ENCODE data around the gene KYNU.
A peak's percentile ranks its signal among the peaks of the same experiment; 100 is the strongest.
"Not testable (repeated sequence)": the region's sequence is repeated elsewhere in the genome, so short reads cannot be mapped to it uniquely, and the experiment has no call there.

The KYNU gene

DNA sequence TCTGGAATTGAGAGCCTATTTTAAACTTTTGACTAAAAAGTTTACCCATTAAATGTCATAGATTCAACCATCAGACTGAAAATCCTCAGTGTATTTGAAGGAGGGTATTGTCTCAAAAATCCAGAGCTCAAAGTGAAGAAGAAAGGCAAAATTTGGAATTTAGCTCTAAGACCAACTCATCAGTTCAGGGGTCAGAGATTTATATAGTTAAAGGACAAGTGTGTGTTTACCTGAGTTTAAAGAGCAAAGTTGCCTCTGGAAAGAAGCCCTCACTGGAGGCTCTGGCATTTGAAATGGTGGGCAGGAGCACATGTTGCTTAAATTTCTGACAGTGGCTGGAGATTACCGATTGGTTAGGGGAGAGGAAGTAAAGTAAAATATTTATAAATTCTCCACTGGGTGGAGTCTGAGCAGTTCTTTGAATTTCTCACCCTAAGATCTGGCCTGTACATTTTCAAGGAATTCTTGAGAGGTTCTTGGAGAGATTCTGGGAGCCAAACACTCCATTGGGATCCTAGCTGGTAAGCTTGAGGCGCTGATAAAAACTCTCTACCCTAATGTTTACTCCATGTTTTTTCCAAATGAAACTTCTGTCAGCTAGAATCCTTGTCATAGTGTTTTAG lies at the start of gene KYNU:
KYNU (plus strand) TSS at position 449 of the 623 bp plus-strand sequence. CDS start 7,704 bp downstream, outside the sequence.
- H3K4me3 ChIP-seq (ENCODE audit: low read length): peak within 1 kb of the TSS; percentile 87
- TF ChIP-seq ZNF274 (IDR thresholded peaks at IDR 0.05; ENCODE audit: low read depth, low read length): no peak

DNA sequence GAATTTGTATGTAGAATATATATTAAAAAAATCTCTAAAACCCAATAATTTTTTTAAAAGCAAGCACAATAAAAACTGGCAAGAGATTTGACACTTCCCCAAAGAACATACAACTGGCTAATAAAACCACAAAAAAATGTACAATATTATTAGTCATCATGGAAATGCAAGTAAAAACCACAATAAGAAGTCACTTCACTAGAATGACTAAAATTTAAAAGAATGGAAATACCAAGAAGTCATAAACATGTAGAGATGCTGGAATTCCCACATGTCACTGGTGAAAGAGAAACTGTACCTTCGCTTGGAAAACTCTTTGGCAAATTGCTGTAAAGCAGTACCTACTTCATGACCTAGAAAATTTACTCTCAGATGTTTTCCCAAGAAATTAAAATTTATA lies 43.4 kb upstream of the KYNU start:
- H3K4me3 ChIP-seq (ENCODE audit: low read length): no peak overlapping the region
- no peak for TF ChIP-seq ZNF274 (IDR thresholded peaks at IDR 0.05; ENCODE audit: low read depth, low read length)

DNA sequence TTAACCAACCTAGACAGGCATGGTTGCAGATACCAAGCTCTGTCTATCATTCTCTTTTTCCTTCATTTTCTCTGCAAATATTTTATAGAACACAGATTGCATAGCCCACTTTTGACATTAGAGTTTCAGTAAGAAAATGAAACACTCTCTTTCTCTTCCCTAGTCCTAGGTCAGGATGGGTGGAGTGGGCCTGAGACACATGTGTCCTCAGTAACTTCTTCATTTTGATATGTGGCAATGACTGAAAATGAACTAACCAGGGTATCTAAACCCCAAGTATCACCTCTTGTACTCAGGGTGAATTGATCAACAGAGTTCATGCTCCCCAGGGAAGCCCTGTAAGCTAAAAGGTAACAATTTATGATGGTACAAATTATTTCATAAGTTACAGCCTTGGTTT lies 37.0 kb upstream of the KYNU start:
- no peak for TF ChIP-seq ZNF274 (IDR thresholded peaks at IDR 0.05; ENCODE audit: low read depth, low read length)
- H3K4me3 ChIP-seq (ENCODE audit: low read length): no peak overlapping the region

DNA sequence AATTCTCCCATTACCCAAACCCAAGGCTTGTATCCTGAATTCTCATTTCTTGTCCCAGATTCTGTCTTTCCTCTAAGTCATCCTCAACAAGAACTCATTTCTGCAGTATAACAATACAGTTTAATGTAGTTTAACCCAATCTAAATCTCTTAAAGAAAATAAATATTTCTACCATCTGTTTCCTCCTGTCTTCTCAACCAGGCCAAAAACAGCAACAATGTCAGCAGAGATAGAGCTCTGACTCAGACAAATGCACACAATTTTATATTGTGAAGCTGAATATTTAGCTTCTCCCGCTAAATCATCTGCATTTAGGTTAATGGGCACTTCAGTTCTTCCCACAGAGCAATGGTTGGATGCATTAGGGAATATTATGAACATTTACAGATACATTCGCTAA lies 35.7 kb upstream of the KYNU start:
- TF ChIP-seq ZNF274 (IDR thresholded peaks at IDR 0.05; ENCODE audit: low read depth, low read length): no peak
- H3K4me3 ChIP-seq (ENCODE audit: low read length): no peak overlapping the region

DNA sequence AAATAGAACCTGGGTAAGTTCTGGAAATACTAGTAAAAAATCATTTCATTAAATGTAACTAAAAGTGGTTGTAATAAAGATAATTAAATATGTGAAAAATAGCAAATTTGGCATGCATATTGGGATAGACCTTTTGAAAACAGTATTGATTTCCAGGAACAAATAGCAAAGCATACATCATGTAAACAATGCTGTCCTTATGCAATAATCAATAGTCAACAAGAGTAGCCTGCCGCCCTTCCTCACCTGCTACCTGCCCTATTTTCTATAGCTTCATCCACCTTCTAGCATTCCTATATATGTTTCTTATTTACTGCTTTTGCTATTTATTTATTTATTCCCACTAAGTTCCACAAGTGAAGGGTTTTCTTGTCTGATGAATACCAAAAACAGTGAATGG lies 35.1 kb upstream of the KYNU start:
- no peak for TF ChIP-seq ZNF274 (IDR thresholded peaks at IDR 0.05; ENCODE audit: low read depth, low read length)
- H3K4me3 ChIP-seq (ENCODE audit: low read length): no peak overlapping the region

DNA sequence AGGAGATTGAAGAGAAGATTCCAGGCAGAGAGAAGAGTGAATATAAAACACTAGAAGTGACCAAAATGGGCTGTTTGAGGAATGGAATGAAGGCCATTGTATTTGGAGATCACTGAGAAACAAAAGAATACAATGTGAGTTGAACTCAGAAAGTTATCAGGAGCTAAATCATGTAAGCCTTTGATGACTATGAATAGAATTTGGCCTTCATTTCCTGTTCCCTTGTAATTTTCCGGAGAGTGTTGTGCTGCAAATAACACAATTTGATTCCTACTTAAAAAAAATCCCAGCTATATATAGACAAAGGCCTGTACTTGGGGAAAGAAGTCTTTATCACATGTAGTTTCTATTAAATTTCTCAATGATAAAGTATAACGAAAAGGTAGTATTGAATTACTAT lies 33.7 kb upstream of the KYNU start:
- TF ChIP-seq ZNF274 (IDR thresholded peaks at IDR 0.05; ENCODE audit: low read depth, low read length): no peak
- H3K4me3 ChIP-seq (ENCODE audit: low read length): no peak overlapping the region

DNA sequence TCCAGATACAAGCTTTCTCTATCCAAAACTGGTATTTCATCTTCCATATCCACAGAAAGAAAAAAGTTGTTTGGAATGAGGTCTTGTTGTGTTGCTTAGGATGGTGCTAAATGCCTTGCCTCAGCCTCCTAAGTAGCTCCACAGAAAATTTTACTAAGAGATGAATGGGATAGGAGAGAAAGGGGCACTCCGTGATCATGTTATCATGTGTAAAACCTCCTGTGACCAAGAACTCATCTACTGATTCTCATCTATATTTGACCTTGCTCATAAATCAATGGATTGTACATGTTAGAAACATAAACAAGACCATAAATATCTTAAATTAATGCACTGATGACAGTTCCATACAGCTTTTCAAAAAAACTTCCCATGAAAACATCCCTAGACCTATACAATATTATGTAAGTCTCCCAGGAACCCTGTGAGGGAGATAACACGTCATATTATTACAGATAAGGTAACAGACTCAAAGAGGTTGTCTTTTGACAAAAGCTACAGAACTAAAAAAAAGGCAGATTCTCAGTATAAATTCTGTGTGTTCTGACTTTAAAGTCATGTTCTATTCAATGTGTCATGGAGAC lies 29.3 kb upstream of the KYNU start:
- TF ChIP-seq ZNF274 (IDR thresholded peaks at IDR 0.05; ENCODE audit: low read depth, low read length): no peak
- no peak overlapping the region for H3K4me3 ChIP-seq (ENCODE audit: low read length)

DNA sequence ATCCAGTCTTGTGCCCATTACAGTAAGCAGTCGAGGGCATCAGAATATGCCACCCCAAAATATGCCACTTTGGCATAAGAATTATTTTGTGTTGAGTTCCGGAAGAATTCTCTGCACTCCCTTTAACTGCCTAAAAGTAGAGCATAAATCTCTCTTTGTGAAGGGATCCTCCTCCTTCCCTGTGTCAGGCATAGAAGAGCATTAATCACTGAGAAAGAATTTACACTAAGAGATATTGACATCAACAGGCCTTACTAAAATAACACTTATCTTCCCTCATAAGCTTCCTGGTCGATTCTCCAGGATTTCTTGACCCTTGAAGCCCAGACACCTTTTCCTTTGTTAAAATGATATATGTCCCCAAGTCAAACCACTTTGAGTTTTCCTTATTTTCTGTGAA lies 27.6 kb upstream of the KYNU start:
- TF ChIP-seq ZNF274 (IDR thresholded peaks at IDR 0.05; ENCODE audit: low read depth, low read length): no peak
- no peak overlapping the region for H3K4me3 ChIP-seq (ENCODE audit: low read length)

DNA sequence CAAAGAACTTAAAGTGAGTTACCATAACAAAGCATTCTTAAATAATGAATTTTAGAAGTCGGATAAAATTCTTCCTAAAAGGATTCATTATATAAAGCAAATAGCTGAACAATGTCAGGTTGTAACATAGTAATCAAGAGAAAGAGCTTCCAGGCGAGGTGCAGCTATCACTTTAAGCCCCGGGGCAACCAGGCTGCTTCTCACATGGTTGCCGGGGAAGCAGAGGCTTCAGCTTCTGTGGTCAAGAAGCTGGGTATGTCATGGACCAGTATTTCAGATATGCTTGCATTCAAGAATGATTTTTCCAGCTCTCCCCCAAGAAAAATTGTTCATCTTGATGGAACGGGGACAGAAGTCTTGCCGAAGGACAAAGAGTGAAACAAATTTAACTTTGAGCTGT lies 23.6 kb upstream of the KYNU start:
- H3K4me3 ChIP-seq (ENCODE audit: low read length): no peak overlapping the region
- TF ChIP-seq ZNF274 (IDR thresholded peaks at IDR 0.05; ENCODE audit: low read depth, low read length): no peak

DNA sequence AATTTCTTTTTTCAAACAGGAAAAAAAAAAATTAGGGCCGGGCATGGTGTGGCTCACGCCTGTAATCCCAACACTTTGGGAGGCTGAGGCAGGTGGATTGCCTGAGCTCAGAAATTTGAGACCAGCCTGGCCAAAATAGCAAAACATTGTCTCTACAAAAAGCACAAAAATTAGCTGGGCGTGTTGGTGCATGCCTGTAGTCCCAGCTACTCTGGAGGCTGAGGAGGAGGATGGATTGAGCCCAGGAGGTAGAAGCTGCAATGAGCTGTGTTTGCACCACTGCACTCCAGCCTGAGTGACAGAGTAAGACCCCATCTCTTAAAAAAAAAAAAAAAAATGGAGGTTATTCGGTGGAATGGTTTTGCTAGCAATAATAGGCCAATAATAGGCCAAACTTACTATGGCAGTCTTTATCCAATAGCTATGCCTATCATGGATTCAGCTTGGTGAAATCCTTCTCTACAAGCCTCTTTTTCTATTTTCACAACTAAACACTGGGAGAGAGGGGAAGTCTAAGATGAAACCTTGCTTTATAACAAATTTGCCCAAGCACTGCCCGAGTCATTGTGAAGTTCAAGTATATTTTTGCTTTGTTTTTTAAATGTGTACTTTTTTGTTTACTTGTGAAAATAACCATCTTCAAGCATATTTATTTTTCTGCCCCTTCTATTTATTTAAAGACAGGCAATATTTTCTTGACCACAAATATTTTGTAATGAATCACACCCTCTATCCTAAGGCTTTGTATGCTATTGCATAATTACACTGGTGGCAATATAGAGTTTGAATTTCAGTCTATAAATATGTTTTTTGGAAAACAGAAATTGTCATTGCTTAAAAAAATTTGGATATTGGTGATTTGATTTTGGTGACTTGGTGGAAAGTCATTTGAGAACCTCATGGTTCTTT lies 20.0 kb upstream of the KYNU start:
- TF ChIP-seq ZNF274 (IDR thresholded peaks at IDR 0.05; ENCODE audit: low read depth, low read length): no peak
- no peak overlapping the region for H3K4me3 ChIP-seq (ENCODE audit: low read length)

DNA sequence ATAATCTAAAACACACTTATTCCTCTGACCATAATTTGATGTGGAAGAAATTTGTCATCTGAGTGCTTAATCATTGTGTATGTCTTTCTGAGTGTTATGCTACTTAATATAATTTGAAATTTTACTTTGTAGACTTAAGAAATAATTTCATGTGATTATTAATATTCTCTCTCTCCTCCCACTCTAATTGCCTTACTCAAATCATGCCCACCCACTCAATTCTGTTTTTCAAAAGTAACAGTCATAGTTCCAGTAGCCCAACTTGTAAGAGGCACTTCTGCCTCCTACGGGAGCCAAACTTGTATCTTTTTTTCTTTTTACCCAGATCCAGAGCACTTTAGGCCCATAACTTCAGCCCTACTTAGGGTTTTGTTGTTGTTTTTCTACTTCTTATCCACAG lies 18.5 kb upstream of the KYNU start:
- H3K4me3 ChIP-seq (ENCODE audit: low read length): no peak overlapping the region
- no peak for TF ChIP-seq ZNF274 (IDR thresholded peaks at IDR 0.05; ENCODE audit: low read depth, low read length)

DNA sequence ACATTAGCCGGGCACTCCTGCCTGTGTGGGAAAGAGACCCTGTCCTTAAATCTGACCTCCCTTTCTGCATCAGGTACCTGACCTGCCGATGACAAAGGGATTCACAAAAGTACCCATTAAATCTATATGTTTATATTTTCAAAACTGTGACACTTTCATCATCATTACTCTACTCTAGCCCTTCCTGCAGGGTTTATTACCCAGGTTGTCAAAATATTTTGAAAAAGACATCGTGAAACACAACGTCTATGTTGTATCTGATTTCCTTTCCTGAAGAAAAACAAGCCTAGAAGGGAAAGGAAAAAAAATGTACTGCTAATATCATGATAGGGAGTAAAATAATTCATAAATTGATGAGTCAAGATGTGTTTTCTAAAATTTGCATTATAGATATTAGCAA lies 15.2 kb upstream of the KYNU start:
- no peak overlapping the region for H3K4me3 ChIP-seq (ENCODE audit: low read length)
- TF ChIP-seq ZNF274 (IDR thresholded peaks at IDR 0.05; ENCODE audit: low read depth, low read length): no peak

DNA sequence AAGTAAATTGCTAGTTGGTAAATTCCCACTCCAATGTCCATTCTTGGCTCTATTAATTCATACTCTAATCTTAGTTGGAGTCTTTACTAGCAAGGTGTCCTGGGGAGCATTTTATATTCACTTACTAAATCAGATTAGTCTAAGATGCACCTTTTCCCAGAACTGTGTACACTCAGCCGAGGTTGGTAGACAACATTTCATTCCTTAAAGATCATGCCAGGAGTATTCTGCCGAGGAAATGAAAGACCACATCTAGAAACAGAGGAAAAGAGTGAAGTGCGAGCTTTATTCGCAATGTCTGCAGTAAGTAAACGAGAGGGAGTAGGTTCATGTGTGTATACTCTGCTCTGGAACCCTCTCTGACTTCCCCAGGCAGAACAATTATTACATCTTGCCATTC lies 14.6 kb upstream of the KYNU start:
- no peak overlapping the region for H3K4me3 ChIP-seq (ENCODE audit: low read length)
- no peak for TF ChIP-seq ZNF274 (IDR thresholded peaks at IDR 0.05; ENCODE audit: low read depth, low read length)

DNA sequence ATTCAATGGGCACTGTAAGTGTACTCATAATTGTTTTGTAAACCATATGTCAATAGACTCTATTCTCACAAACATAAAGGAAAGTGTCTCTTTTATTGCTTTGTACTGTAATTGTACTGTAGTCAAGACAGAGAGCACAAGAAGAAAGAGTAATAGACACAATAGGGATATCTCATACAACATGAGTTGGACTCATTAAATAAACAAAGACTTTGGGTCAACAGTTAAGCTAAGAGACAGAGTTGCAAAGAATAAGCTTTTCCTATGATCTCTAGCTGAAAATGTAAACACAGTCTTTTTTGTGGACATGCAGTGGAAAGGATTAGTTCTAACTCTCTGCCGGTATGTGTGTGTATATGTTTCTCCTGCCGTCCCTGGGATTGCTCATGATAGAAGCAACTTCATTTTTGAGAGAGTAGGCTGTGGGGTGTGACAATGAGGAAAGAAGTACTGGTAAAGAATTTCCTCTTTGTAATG lies 13.9 kb upstream of the KYNU start:
- TF ChIP-seq ZNF274 (IDR thresholded peaks at IDR 0.05; ENCODE audit: low read depth, low read length): no peak
- no peak overlapping the region for H3K4me3 ChIP-seq (ENCODE audit: low read length)

DNA sequence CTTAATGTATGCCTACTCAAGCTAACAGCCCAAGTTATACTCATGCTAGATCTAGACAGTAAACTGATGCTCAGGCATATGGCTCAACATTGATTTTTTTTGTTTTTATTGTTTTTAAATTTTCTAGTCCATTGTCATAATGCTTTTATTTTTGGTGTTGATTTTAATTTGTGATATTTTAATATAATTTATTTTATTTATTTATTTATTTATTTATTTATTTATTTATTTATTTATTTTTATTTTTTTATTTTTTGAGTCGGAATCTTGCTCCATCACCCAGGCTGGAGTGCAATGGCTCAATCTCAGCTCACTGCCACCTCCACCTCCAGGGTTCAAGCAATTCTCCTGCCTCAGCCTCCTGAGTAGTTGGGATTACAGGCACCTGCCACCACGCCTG lies 12.9 kb upstream of the KYNU start:
- not testable (repeated sequence) for H3K4me3 ChIP-seq (ENCODE audit: low read length)

Measured in GM08714 (cell line).